Loucy (cell line): Measurements from ENCODE around the gene COP1.

Experiments used
- EZH2phosphoT487 ChIP-seq: fragments of 200-600 bp; IDR thresholded peaks from 2 replicates; pipeline ENCODE4 v1.6.1; 2018; ENCODE audit warnings: antibody characterized with exemption, mild to moderate bottlenecking, moderate library complexity, borderline replicate concordance
- TF ChIP-seq, protein P1 (sequence below): fragments of 200-600 bp; sonication (generic); conservative IDR thresholded peaks from 2 replicates; pipeline ENCODE4 v1.5.1; 2014; ENCODE audit warnings: mild to moderate bottlenecking, antibody characterized with exemption, low read length

DNA sequence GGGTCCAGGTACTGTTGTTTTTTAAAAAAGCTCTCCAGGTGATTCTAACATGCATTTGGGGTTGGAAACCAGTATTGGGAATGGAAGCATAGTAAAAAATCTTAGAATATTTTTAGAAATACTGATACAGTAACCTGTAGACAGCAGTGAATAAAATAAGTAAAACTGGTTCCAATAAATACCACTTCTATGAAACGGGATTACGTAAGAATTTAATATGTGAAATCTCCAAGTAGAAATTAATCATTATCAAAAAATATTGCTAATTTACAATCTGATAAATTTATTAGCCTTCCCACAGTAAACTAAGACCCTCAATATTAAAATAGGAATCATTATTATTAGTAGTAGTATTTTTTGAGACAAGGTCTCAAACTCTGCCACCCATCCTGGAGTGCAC is 177.5 kb downstream of the COP1 start:
- TF ChIP-seq, protein P1, sequence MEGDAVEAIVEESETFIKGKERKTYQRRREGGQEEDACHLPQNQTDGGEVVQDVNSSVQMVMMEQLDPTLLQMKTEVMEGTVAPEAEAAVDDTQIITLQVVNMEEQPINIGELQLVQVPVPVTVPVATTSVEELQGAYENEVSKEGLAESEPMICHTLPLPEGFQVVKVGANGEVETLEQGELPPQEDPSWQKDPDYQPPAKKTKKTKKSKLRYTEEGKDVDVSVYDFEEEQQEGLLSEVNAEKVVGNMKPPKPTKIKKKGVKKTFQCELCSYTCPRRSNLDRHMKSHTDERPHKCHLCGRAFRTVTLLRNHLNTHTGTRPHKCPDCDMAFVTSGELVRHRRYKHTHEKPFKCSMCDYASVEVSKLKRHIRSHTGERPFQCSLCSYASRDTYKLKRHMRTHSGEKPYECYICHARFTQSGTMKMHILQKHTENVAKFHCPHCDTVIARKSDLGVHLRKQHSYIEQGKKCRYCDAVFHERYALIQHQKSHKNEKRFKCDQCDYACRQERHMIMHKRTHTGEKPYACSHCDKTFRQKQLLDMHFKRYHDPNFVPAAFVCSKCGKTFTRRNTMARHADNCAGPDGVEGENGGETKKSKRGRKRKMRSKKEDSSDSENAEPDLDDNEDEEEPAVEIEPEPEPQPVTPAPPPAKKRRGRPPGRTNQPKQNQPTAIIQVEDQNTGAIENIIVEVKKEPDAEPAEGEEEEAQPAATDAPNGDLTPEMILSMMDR, result no peak
- no peak for TF ChIP-seq EZH2phosphoT487
